ENCODE measurements around the gene FGFR1OP2.
A peak's percentile ranks its signal among the peaks of the same experiment; 100 is the strongest.

FGFR1OP2 gene

GRCh38 chr12:27005495-27005894 is 67.2 kb downstream of the FGFR1OP2 start:
- DNase-seq, result no peak

DNA sequence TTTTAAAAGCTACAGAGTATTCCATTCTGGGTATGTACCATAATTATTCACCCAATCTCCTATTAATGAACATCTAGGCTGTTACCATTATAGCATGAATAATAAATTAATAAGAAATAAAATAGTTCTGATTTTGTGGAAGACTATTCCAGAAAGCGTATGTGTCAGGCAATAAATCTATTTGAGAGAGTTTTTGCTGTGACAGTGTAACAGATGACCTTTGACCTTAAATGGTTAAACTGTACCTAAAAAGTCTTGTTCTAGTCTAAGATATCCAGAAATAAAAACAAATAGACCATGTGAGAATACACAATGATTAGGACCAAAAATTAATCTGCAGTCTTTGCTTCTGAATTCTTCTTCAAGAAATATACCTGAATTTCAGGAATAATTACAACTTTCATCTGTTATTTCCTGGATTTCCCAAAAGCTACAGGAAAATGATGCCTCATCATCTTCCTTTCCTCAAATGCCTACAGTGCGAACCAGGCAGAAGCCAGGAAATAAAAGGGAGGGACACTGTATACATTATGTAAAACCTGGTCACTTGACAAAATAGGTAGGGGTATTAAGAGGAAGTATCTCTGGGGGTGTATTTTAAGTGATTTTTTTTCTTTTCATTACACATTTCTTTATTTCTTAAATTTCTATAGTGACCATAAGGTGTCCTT is 68.7 kb downstream of the FGFR1OP2 start:
- no peak for DNase-seq

DNA sequence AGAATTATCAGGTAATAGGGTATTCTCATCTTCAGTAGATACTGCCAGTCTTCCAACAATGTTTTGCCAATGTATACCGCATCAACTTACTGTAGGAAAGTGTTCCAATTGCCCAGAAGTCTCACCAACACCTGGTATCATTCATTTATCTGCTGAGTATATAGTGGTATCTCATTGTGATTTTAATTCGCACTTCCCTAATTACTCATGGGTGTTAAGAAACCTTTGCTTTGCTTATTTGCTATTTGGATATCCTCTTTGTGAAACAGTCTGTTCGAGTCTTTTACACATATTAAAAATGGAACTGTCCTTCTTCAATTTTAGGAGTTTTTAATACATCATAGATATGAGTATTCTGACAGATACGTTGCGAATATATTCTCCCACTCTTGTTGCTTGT is 69.8 kb downstream of the FGFR1OP2 start:
- no peak for DNase-seq

DNA sequence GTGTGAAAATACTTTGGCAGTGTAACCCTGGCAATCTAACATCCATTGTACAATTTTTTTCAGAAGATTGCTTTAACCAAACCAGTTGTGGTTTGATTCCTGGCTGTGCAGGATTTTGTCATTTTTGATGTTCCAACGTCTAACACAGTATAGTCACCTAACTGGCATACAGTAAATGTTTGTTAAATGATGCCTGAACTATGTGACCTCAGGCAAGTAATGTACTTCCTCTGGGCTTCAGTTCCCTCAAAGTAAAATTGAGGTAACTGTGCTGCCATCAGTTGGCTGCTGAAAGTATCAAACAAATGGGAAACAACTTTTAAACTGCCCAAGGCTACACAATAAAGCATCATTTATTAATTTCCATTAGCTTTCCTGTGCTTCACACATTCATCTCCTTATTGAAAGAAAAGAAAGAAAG is 71.6 kb downstream of the FGFR1OP2 start:
- no peak for DNase-seq

GRCh38 chr12:27012239-27012981 is 74.1 kb downstream of the FGFR1OP2 start:
- no peak for DNase-seq

DNA sequence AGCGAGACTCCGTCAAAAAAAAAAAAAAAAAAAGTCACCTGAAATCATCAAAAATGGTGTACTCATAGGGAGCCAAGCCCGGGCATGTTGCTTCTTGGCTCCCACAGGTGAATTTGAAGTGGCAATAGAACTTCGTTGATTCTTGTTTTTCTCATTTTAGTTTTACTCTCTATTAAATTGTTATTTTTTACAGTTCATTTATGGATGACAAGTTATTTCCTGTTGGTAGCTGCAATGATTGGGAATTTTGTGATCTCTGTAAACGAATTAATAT is 74.6 kb downstream of the FGFR1OP2 start:
- DNase-seq, result no peak

- no peak for DNase-seq
These were observed 75.4 kb downstream of the FGFR1OP2 start for GRCh38 chr12:27013611-27014084.

DNA sequence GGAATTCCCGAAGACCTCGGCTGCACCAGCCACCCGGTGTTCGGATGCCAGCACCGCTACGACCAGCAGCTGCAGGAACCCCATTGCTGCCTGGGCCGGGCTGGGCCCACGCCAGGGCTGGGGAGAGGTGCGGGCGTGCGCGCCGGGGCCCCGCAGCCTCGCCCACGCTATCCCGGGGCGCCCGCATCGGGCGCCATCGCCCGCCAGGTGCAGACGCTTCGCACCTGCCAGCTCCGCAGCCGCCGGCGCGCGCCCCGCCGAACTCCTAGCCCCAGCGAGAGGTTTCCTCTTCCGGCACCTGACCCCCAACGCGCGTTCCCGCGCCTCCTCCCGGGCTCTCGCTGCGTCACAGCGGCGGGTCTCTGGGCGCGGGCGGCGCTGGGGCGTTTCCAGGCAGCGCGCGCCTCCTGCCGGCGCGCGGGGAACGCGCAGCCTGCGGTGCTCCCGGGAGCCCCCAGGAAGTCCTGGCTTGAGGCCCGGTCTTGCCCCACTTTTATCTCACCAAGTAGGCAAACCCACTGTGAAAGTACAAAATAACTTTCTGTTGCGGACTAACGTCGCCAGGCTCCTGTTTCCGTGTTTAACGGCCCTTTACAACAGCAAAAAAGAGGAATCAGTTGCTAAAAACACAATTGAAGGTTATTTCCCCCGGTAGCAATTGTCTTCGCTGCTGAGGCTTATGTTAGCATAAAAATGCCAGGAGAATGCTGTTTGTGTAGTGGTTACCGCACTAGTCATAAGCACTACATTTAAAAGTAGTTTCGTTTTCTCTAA is 76.0 kb downstream of the FGFR1OP2 start, which contains the start of gene TM7SF3:
Gene TM7SF3, minus strand, starts transcription at position 300 of the 774 bp plus-strand sequence. Its CDS starts 216 bp downstream, at position 84.
- peak; percentile 96 for DNase-seq

GRCh38 chr12:27014859-27015729 is 76.8 kb downstream of the FGFR1OP2 start:
- no peak for DNase-seq

DNA sequence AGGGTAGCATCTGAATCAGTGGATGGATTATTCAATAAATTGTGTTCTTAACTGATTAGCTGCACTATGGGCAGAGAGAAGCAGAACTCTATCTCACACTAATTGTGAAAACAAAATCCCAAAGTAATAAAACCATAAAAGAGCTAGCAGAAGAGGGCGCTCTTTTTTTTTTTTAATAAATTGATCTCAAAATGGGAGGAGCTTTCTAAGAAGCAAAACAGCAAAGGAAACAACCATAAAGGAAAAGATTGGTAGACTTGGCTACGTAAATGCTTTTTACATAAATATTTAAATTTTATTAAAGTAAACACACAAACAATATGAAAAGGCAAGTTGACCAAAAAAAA is 77.4 kb downstream of the FGFR1OP2 start:
- no peak for DNase-seq
